GM12865 (cell line): ENCODE data around the gene WDR64.

Experiments
- DNase-seq: peaks from one replicate; pipeline ENCODE4 v3.0.0; 2010; ENCODE audit warnings: low read depth
- H3K4me3 ChIP-seq: 2 replicates; pipeline ENCODE4 v1.5.1; 2011; ENCODE audit warnings: mild to moderate bottlenecking, low read depth, low read length, control low read depth
- CTCF ChIP-seq: IDR thresholded peaks from 2 replicates; pipeline ENCODE4 v1.5.1; 2011; ENCODE audit warnings: low read length, control low read depth, low read depth, inconsistent platforms; ENCODE audit not compliant: insufficient read depth; ENCODE audit errors: missing control alignments

The WDR64 gene

GRCh38 chr1:241638099-241638682 is 13.9 kb upstream of the WDR64 start:
- DNase-seq: no peak
- TF ChIP-seq CTCF: no peak
- H3K4me3 ChIP-seq: peak overlapping the region; percentile 91

DNA sequence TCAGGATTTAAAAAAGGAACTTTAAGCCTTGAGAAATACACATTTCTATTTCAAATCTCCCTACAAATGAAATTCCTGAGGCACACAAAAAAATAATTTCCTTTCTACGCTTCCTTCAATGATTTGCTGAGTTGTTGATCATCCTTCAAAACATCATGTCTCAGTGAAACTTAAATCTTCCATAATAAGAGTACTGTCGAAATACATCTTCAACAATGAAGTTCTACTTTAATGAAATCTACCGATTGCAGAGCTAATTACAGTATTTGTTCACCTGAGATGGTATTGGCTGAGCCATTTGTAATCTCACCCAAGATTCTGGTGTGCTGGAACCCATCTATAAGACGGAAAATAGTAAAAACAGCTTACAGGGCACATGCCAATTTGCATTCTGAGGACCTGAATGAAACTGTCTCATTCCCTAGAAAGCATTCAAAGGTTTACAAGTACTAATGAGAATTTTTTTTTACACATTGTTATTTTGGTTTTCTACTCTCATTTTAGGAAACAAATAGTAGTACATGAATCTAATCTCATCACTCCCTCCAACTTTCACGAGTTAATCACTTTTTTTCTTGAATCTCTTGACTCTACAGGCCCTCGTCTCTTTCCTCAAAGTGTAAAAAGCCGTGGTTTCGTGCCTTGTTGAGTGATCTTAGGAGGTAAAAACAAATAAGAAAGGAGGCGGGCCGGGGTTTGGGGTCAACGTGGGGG is 13.0 kb upstream of the WDR64 start:
- peak overlapping the region; percentile 91 for H3K4me3 ChIP-seq
- DNase-seq: peak; percentile 31
- TF ChIP-seq CTCF: no peak

DNA sequence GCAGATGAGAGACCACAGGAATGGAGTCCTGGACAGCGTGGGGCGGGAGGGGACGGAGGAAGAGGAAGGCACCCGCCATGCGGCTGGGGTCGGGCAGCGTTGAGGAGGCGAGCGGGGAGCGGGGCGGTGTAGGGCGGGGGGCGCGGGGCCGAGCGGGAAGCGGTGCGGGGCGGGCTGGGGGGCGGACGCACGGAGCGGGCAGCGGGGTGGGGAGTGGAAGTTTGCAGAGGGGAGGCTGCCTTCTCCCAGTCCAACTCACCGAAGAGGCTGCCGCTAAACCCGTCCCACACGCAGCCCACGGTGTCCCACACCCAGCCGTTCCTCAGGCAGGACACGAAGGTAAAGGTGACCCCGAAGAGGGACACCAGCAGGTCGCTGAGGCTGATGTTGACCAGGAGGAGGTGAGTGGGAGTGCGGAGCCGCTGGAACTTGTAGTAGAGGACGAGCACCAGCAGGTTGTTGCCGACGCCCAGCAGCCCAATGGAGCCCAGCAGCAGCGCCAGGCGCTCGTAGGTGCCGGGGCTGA is 12.4 kb upstream of the WDR64 start:
- no peak for TF ChIP-seq CTCF
- DNase-seq: peak; percentile 68

DNA sequence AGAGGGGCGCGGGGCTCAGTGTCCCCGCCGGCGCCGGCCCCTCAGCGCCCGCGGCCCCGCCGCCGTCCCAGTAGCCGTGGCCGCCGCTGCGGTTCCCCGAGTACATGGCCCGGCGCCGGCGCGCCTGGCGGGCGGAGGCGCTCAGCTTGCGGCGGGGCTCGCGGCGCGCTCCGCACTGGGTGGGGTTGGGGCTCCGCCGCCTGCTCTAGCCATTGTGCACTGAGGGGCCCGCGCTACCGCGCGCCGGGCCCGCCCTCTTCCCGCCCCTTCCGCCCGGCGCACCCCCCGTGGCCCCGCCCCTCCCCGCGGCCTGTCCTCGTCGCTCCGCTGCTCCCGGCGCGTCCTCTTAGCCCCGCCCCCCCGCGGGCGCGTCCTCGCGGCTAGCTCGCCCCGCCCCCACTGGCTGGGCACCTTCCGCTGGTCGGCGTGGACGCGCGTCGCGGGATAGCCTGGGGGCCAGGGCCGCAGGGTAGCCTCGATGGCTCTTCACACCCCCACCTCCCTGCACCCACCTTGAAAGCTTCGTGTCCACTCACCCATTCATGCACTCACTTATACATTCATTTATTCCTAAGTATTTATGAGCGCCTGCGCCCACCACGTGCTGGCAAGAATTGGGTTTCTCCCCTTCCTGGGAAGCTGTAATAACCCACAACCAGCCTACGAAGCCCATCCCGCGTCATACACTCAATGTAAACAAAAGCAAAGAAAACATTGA is 11.8 kb upstream of the WDR64 start, which contains the start of the genes CHML and OPN3:
CHML (minus strand) TSS at position 221 of the 718 bp plus-strand sequence. CDS start 4,603 bp downstream, outside the sequence.
OPN3 (minus strand) TSS at position 221 of the 718 bp plus-strand sequence; CDS start at position 106, 115 bp downstream.
- DNase-seq: peak; percentile 95
- peak within 1 kb of the TSS; percentile 91 for H3K4me3 ChIP-seq
- TF ChIP-seq CTCF: no peak

More for the DNA sequence above, 12.4 kb upstream of the WDR64 start:
- peak overlapping the region; percentile 91 for H3K4me3 ChIP-seq

DNA sequence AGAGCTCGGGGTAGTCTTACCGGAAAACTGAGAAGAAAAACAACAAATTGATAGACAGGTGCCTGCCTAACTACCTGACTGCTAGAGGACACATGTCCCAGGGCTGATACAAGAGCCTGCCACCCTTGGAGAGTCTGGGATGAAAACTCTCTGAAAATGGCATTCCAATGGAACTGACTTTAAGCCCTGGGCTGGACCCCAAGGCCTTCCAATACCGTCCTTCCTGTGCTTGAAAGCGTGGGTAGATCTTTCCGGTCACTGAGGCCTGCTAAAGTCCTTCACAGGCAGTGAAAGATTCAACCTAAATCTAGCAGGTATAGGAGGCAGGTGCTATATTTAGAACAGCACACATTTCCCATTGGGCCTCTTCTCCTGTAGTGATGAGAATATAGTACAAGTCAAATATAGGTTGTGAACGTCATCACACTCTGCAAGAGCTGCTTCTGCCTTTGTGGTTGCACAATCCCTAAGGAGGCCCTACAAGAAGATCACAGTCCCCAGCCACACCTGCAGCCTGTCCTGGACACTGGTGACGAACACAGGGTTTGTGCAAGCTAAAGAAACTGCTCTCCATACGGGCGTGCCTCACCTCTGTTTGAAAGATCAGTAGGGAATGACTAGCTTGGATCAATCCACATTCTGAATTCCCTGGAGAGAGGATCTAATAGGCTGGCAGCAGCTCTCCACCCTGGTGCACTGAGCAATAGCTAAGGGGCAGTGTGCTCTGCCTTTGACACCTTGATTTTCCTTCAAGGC is 11.0 kb upstream of the WDR64 start:
- DNase-seq: no peak
- H3K4me3 ChIP-seq: peak overlapping the region; percentile 46
- no peak for TF ChIP-seq CTCF
